Hepatocyte (in vitro differentiated cells): ENCODE results near the gene RABGAP1L.

Experiments used
- CTCF ChIP-seq: fragments of 200-600 bp; sonication (generic); IDR thresholded peaks from 2 replicates; pipeline ENCODE4 v1.5.1; 2016; ENCODE audit warnings: antibody characterized with exemption, mild to moderate bottlenecking; ENCODE audit not compliant: poor library complexity
- EZH2 ChIP-seq: fragments of 200-600 bp; sonication (generic); IDR thresholded peaks from 2 replicates; pipeline ENCODE4 v1.6.1; 2016; ENCODE audit warnings: antibody characterized with exemption, mild to moderate bottlenecking, borderline replicate concordance

- TF ChIP-seq CTCF (no peak), EZH2 (no peak)
Measured at GRCh38 chr1:174786760-174787159, 627.4 kb downstream of the RABGAP1L start.
